DND-41 (cell line): ENCODE measurements around the gene RXFP4.
"Not testable (repeated sequence)": the region's sequence is repeated elsewhere in the genome, so short reads cannot be mapped to it uniquely, and the experiment has no call there.

Experiments
- ATAC-seq: fragments of 200-7000 bp; cut with Tn5 transposase; 3 replicates; pipeline ENCODE4 v1.9.1; 2021; ENCODE audit warnings: low read depth; ENCODE audit not compliant: insufficient read depth
- DNase-seq: peaks from one replicate; pipeline ENCODE4 v3.0.0-alpha.2; 2020
- H2AFZ ChIP-seq: 2 replicates; pipeline ENCODE4 v1.6.0; 2012; ENCODE audit warnings: low read depth, low read length
- H3K27ac ChIP-seq: 2 replicates; pipeline ENCODE4 v1.5.1; 2012; ENCODE audit warnings: low read length, inconsistent platforms
- H3K27me3 ChIP-seq: fragments of 200-600 bp; sonication (generic); 2 replicates; pipeline ENCODE4 v1.6.0; 2012; ENCODE audit warnings: low read length, mild to moderate bottlenecking, inconsistent platforms; ENCODE audit not compliant: insufficient read depth, poor library complexity
- H3K36me3 ChIP-seq: 2 replicates; pipeline ENCODE4 v1.5.1; 2012; ENCODE audit warnings: low read length, inconsistent platforms; ENCODE audit not compliant: insufficient read depth
- H3K4me1 ChIP-seq: 2 replicates; pipeline ENCODE4 v1.5.1; 2012; ENCODE audit warnings: mild to moderate bottlenecking, low read length; ENCODE audit not compliant: insufficient read depth
- H3K4me2 ChIP-seq: 2 replicates; pipeline ENCODE4 v1.6.0; 2012; ENCODE audit warnings: mild to moderate bottlenecking, moderate library complexity, low read length, inconsistent platforms; ENCODE audit not compliant: insufficient read depth
- H3K4me3 ChIP-seq, 2 experiments: fragments of 200-600 bp in 1 of 2; shearing (Covaris generic) in 1 of 2; 2 replicates each; pipeline ENCODE4 v1.5.1; 2012 to 2016; ENCODE audit warnings: inconsistent platforms in 2 of 2, low read length in 2 of 2, mild to moderate bottlenecking in 2 of 2, low read depth in 1 of 2, moderate library complexity in 1 of 2
- H3K79me2 ChIP-seq: 2 replicates; pipeline ENCODE4 v1.6.0; 2012; ENCODE audit warnings: low read length, inconsistent platforms; ENCODE audit not compliant: insufficient read depth
- H3K9ac ChIP-seq: 2 replicates; pipeline ENCODE4 v1.6.0; 2012; ENCODE audit warnings: low read depth, mild to moderate bottlenecking, inconsistent platforms, low read length, moderate library complexity
- H3K9me3 ChIP-seq: 2 replicates; pipeline ENCODE4 v1.5.1; 2012; ENCODE audit warnings: low read length, moderate library complexity, mild to moderate bottlenecking, inconsistent platforms; ENCODE audit not compliant: insufficient read depth, severe bottlenecking
- H4K20me1 ChIP-seq: 2 replicates; pipeline ENCODE4 v1.6.0; 2012; ENCODE audit warnings: low read length; ENCODE audit not compliant: insufficient read depth
- CTCF ChIP-seq: IDR thresholded peaks from 2 replicates; pipeline ENCODE4 v1.5.1; 2012; ENCODE audit warnings: borderline replicate concordance, low read length, moderate library complexity, mild to moderate bottlenecking; ENCODE audit not compliant: poor library complexity, severe bottlenecking; ENCODE audit errors: extremely low read depth
- EZH2 ChIP-seq: IDR thresholded peaks from 3 replicates; pipeline ENCODE4 v1.6.1; 2012; ENCODE audit warnings: borderline replicate concordance, low read depth, mild to moderate bottlenecking, moderate library complexity, low read length, inconsistent platforms; ENCODE audit not compliant: severe bottlenecking

The RXFP4 gene

GRCh38 chr1:155929057-155929456 is 12.4 kb upstream of the RXFP4 start:
- TF ChIP-seq EZH2 (no peak), CTCF (no peak)
- no peak for DNase-seq
- no peak overlapping the region for H3K27ac ChIP-seq
- H3K4me1 ChIP-seq, result peaks cover 37% of the 10 kb centered on the region
- no peak overlapping the region for H3K9ac ChIP-seq
- no peak overlapping the region for H3K4me2 ChIP-seq
- no peak overlapping the region for H3K4me3 ChIP-seq
- H3K9me3 ChIP-seq, result no peaks in the 10 kb centered on the region
- peaks cover 87% of the 10 kb centered on the region for H3K79me2 ChIP-seq
- no peaks in the 10 kb centered on the region for H3K27me3 ChIP-seq
- no peak for ATAC-seq
- H4K20me1 ChIP-seq, result peaks cover 57% of the 10 kb centered on the region
- H2AFZ ChIP-seq, result no peak overlapping the region
- peaks cover 98% of the 10 kb centered on the region for H3K36me3 ChIP-seq

DNA sequence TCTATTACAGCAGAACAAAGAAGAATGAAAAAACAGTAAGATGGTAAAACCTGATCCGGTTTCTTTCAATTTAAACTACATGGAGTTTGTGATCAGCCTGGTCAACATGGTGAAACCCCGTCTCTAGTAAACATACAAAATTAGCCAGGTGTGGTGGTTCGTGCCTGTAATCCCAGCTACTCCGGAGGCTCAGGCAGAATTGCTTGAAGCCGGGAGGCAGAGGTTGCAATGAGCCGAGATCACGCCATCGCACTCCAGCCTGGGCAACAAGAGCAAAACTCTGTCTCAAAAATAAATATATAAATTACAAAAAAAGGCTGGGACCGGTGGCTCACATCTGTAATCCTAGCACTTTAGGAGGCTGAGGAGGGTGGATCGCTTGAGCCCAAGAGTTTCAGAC is 10.7 kb upstream of the RXFP4 start:
- not testable (repeated sequence) for ATAC-seq, DNase-seq, H3K27me3 ChIP-seq, H3K27ac ChIP-seq, H3K9me3 ChIP-seq, H2AFZ ChIP-seq
- Histone ChIP-seq H3K4me1 (peaks cover 46% of the 10 kb centered on the region), H4K20me1 (peaks cover 53% of the 10 kb centered on the region), H3K9ac (0 out of 2 replicates have a peak overlapping the region, but pooled peaks have one; percentile 88), H3K36me3 (peaks cover 83% of the 10 kb centered on the region), H3K79me2 (peaks cover 93% of the 10 kb centered on the region), H3K4me3 (peak overlapping the region in 1 of 2 experiments; percentile 19; a peak in 1 of 4 replicates), H3K4me2 (peak overlapping the region; percentile 92)

GRCh38 chr1:155931332-155932038 is 10.0 kb upstream of the RXFP4 start:
- H3K27ac ChIP-seq, result no peak overlapping the region
- peak overlapping the region; percentile 88; the same call in 1 of the 2 replicates for H3K9ac ChIP-seq
- H2AFZ ChIP-seq, result no peak overlapping the region
- TF ChIP-seq CTCF (no peak), EZH2 (no peak)
- peak overlapping the region; percentile 92 for H3K4me2 ChIP-seq
- no peaks in the 10 kb centered on the region for H3K27me3 ChIP-seq
- peaks cover 46% of the 10 kb centered on the region for H4K20me1 ChIP-seq
- peaks cover 85% of the 10 kb centered on the region for H3K79me2 ChIP-seq
- H3K9me3 ChIP-seq, result no peaks in the 10 kb centered on the region
- peaks cover 46% of the 10 kb centered on the region for H3K4me1 ChIP-seq
- DNase-seq (no peak), ATAC-seq (no peak)
- peak overlapping the region in 1 of 2 experiments; percentile 78; a peak in 2 of 4 replicates for H3K4me3 ChIP-seq
- H3K36me3 ChIP-seq, result peaks cover 75% of the 10 kb centered on the region

- no peaks in the 10 kb centered on the region for H3K9me3 ChIP-seq
- peaks cover 46% of the 10 kb centered on the region for H3K4me1 ChIP-seq
- H3K27me3 ChIP-seq, result no peaks in the 10 kb centered on the region
- DNase-seq, result no peak
- H2AFZ ChIP-seq, result no peak overlapping the region
- H3K9ac ChIP-seq, result peak overlapping the region; percentile 88
- TF ChIP-seq CTCF (no peak), EZH2 (no peak)
- H4K20me1 ChIP-seq, result peaks cover 44% of the 10 kb centered on the region
- peak overlapping the region; percentile 92 for H3K4me2 ChIP-seq
- H3K79me2 ChIP-seq, result peaks cover 79% of the 10 kb centered on the region
- peak overlapping the region in 1 of 2 experiments; percentile 78; a peak in 2 of 4 replicates for H3K4me3 ChIP-seq
- no peak overlapping the region for H3K27ac ChIP-seq
- ATAC-seq, result no peak
- peaks cover 69% of the 10 kb centered on the region for H3K36me3 ChIP-seq
These were observed 9.4 kb upstream of the RXFP4 start for GRCh38 chr1:155932081-155932480.
